ENCODE results near the gene SLC4A5. TPM values are rescaled to one million over a fixed set of nuclear protein-coding genes. Genes with fewer than 3 reads are reported as not detected.

SLC4A5 gene
- total RNA-seq, 2 donors from 2014 or later: 2.2 to 4.4 TPM

DNA sequence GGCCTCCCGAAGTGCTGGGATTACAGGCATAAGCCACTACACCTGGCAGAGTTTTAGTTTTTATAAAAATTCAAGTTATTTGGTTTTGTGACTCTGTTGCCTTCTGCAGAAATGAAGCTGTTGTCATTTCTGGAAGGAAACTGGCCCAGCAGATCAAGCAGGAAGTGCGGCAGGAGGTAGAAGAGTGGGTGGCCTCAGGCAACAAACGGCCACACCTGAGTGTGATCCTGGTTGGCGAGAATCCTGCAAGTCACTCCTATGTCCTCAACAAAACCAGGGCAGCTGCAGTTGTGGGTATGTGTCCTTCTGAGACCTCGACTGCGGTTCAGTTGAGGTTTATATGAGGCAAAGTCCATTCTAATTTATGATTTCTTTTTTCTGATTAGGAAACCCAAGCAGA, 137.6 kb downstream of the SLC4A5 start:
- peak; percentile 62 for ATAC-seq (replicated peaks)
- Mint-ChIP-seq H3K36me3 (ENCODE audit: low read depth) (peaks cover 100% of the 10 kb centered on the region), H3K4me1 (peaks cover 37% of the 10 kb centered on the region), H3K27me3 (no peaks in the 10 kb centered on the region), H3K9me3 (no peaks in the 10 kb centered on the region), H3K4me3 (peak overlapping the region; percentile 92), H3K27ac (peak overlapping the region; percentile 85)

DNA sequence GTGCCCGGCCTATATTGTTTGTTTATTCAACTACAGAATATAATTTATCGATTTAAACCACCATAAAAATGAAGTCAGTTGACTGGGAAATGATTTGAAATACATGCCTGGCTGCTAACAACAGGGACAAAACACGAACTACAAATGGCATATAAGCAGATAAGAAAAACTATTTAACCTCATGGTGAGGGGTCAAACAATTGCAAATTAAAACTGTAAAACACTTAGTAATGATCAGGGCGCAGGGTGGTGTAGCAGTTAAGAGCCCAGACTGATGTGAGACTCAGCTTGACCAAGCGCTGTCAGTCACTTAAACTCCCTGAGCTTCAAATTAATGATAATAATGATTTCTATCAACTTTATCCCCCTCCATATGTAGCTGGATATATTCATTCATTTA, 138.1 kb downstream of the SLC4A5 start:
- no peaks in the 10 kb centered on the region for H3K9me3 Mint-ChIP-seq
- H3K36me3 Mint-ChIP-seq (ENCODE audit: low read depth): peaks cover 100% of the 10 kb centered on the region
- peaks cover 37% of the 10 kb centered on the region for H3K4me1 Mint-ChIP-seq
- no peak for ATAC-seq (replicated peaks)
- peak overlapping the region; percentile 85 for H3K27ac Mint-ChIP-seq
- peak overlapping the region; percentile 92 for H3K4me3 Mint-ChIP-seq
- H3K27me3 Mint-ChIP-seq: no peaks in the 10 kb centered on the region

DNA sequence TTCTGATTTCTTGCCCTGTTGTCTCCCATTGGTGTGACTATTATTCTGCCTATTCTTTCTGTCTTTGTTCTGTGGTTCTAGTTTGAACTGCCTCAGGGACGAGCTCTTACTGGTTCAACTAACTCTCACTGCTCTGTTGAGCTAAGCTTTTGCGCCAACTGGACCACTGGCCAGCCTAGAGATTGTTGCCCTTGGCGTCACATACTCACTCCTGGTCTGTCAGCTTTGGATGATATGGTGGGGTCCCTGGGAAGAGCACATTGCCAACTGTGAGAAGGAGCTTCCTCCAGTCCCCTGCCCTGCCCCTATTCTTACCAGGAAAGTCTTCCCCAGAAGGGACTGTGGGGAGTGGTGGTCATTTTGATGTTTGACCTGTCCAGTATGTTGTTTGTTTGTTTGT, 138.8 kb downstream of the SLC4A5 start:
- Mint-ChIP-seq H3K27me3 (no peaks in the 10 kb centered on the region), H3K36me3 (ENCODE audit: low read depth) (peaks cover 100% of the 10 kb centered on the region), H3K4me3 (peak overlapping the region; percentile 92), H3K4me1 (peaks cover 37% of the 10 kb centered on the region), H3K27ac (peak overlapping the region; percentile 85), H3K9me3 (no peaks in the 10 kb centered on the region)
- ATAC-seq (replicated peaks): no peak

DNA sequence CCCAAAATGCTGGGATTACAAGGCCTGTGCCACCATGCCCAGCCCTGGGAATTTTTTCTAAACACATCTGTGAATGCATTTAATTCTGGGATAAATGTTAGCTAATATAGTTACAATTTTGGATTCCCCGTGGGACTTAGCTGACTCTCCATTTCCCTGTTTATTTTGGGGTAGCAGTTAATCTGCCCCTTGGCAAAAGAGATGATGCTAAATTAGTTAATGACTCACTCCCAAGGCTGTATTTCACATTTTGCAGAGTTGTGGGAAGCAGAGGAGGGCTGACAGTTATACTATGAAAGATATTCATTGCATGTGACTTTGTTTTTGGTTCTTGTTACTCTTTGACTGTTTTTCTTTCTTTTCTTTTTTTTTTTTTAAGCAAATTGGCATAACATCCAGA, 141.6 kb downstream of the SLC4A5 start:
- Mint-ChIP-seq H3K9me3 (no peaks in the 10 kb centered on the region), H3K4me1 (peaks cover 38% of the 10 kb centered on the region), H3K4me3 (peak overlapping the region; percentile 92), H3K27ac (peak overlapping the region; percentile 97), H3K27me3 (no peaks in the 10 kb centered on the region), H3K36me3 (ENCODE audit: low read depth) (peaks cover 84% of the 10 kb centered on the region)
- no peak for ATAC-seq (replicated peaks)

- Mint-ChIP-seq H3K4me3 (peak overlapping the region; percentile 92), H3K27me3 (no peaks in the 10 kb centered on the region), H3K27ac (peak overlapping the region; percentile 97), H3K4me1 (peaks cover 38% of the 10 kb centered on the region), H3K9me3 (no peaks in the 10 kb centered on the region), H3K36me3 (ENCODE audit: low read depth) (peaks cover 80% of the 10 kb centered on the region)
- no peak for ATAC-seq (replicated peaks)
Measured at GRCh38 chr2:74201196-74201595, 142.0 kb downstream of the SLC4A5 start.

- peak; percentile 11 for ATAC-seq (replicated peaks)
- peaks cover 67% of the 10 kb centered on the region for H3K36me3 Mint-ChIP-seq (ENCODE audit: low read depth)
Measured at GRCh38 chr2:74199871-74200305, 143.3 kb downstream of the SLC4A5 start.

GRCh38 chr2:74199275-74199701, 143.9 kb downstream of the SLC4A5 start:
- peaks cover 24% of the 10 kb centered on the region for H3K4me1 Mint-ChIP-seq
- peak overlapping the region; percentile 97 for H3K27ac Mint-ChIP-seq
- no peaks in the 10 kb centered on the region for H3K9me3 Mint-ChIP-seq
- ATAC-seq (replicated peaks): no peak
- peaks cover 61% of the 10 kb centered on the region for H3K36me3 Mint-ChIP-seq (ENCODE audit: low read depth)
- peak overlapping the region; percentile 92 for H3K4me3 Mint-ChIP-seq
- no peaks in the 10 kb centered on the region for H3K27me3 Mint-ChIP-seq

More at GRCh38 chr2:74199871-74200305, 143.3 kb downstream of the SLC4A5 start:
- Mint-ChIP-seq H3K4me3 (peak overlapping the region; percentile 92), H3K9me3 (no peaks in the 10 kb centered on the region), H3K4me1 (peaks cover 30% of the 10 kb centered on the region), H3K27me3 (no peaks in the 10 kb centered on the region), H3K27ac (peak overlapping the region; percentile 97)

- peak; percentile 92 for ATAC-seq (replicated peaks)
- Mint-ChIP-seq H3K27me3 (no peaks in the 10 kb centered on the region), H3K4me3 (peak within 1 kb of the TSS; percentile 92)
Measured at GRCh38 chr2:74198461-74199274, 144.5 kb downstream of the SLC4A5 start, which contains the start of gene MTHFD2. Gene MTHFD2 (plus strand): TSS chr2:74198615. CDS start chr2:74198642, 27 bp downstream.

DNA sequence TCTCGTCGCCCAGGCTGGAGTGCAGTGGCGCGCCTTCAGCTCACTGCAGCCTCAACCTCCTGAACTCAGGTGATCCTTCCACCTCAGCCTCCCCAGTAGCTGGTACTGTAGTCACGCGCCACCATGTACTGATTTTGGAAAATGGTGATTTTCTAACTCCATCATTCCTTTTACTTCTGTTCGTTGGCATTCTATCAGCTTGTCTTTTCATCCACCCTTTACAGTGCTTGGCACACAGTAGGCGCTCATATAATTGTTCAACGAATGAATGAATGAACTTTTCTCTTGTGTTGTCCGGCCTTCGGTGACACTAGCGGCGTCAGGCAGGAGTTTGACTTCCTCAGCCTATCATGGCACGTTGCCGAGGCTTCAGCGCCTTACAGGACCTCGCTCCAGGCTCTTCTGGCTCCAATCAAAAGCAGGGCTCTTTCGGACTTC, 145.2 kb downstream of the SLC4A5 start:
- Mint-ChIP-seq H3K27ac (peak overlapping the region; percentile 97), H3K27me3 (no peaks in the 10 kb centered on the region), H3K9me3 (no peaks in the 10 kb centered on the region), H3K4me1 (peaks cover 16% of the 10 kb centered on the region), H3K4me3 (peak overlapping the region; percentile 92), H3K36me3 (ENCODE audit: low read depth) (peaks cover 49% of the 10 kb centered on the region)
- ATAC-seq (replicated peaks): no peak

More at GRCh38 chr2:74198461-74199274, 144.5 kb downstream of the SLC4A5 start, which contains the start of gene MTHFD2:
- no peaks in the 10 kb centered on the region for H3K9me3 Mint-ChIP-seq
- peak within 1 kb of the TSS; percentile 97 for H3K27ac Mint-ChIP-seq
- peaks cover 55% of the 10 kb centered on the region for H3K36me3 Mint-ChIP-seq (ENCODE audit: low read depth)
- H3K4me1 Mint-ChIP-seq: peaks cover 20% of the 10 kb centered on the region

GRCh38 chr2:74197049-74197448, 146.2 kb downstream of the SLC4A5 start:
- no peak overlapping the region for H3K27ac Mint-ChIP-seq
- no peak for ATAC-seq (replicated peaks)
- H3K27me3 Mint-ChIP-seq: no peaks in the 10 kb centered on the region
- H3K9me3 Mint-ChIP-seq: no peaks in the 10 kb centered on the region
- H3K4me3 Mint-ChIP-seq: peak overlapping the region; percentile 92
- H3K4me1 Mint-ChIP-seq: peaks cover 16% of the 10 kb centered on the region
- H3K36me3 Mint-ChIP-seq (ENCODE audit: low read depth): peaks cover 39% of the 10 kb centered on the region

- Mint-ChIP-seq H3K9me3 (no peaks in the 10 kb centered on the region), H3K4me1 (peaks cover 8% of the 10 kb centered on the region), H3K4me3 (no peak overlapping the region), H3K27ac (no peak overlapping the region), H3K27me3 (peaks cover 3% of the 10 kb centered on the region), H3K36me3 (ENCODE audit: low read depth) (peaks cover 16% of the 10 kb centered on the region)
- no peak for ATAC-seq (replicated peaks)
Measured at GRCh38 chr2:74194799-74195198, 148.4 kb downstream of the SLC4A5 start.

GRCh38 chr2:74191596-74192380, 151.4 kb downstream of the SLC4A5 start:
- ATAC-seq (replicated peaks): no peak
- no peaks in the 10 kb centered on the region for H3K36me3 Mint-ChIP-seq (ENCODE audit: low read depth)
- peaks cover 3% of the 10 kb centered on the region for H3K27me3 Mint-ChIP-seq
- no peak overlapping the region for H3K27ac Mint-ChIP-seq
- no peaks in the 10 kb centered on the region for H3K4me1 Mint-ChIP-seq
- no peak overlapping the region for H3K4me3 Mint-ChIP-seq
- H3K9me3 Mint-ChIP-seq: no peaks in the 10 kb centered on the region

DNA sequence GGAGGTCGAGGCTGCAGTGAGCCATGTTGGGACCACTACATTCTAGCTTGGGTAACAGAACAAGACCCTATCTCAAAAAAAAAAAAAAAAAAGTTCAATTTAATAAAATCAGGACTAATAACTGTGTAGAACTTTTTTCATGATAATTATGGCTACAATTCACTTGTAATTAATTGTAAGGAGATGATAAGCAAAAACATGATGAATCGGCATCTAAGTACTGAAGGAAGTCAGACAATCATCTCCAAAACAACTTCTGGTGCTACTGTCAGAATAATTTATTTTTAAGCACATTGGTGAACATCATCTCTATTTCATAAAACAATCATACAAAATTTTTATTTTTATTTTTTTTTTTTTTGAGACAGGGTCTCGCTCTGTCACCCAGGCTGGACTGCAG, 154.5 kb downstream of the SLC4A5 start:
- Mint-ChIP-seq H3K9me3 (no peaks in the 10 kb centered on the region), H3K27me3 (peaks cover 3% of the 10 kb centered on the region), H3K4me1 (peaks cover 8% of the 10 kb centered on the region), H3K27ac (no peak overlapping the region), H3K36me3 (ENCODE audit: low read depth) (no peaks in the 10 kb centered on the region), H3K4me3 (no peak overlapping the region)
- ATAC-seq (replicated peaks): no peak

- no peak for ATAC-seq (replicated peaks)
- H3K4me1 Mint-ChIP-seq: peaks cover 8% of the 10 kb centered on the region
- H3K9me3 Mint-ChIP-seq: no peaks in the 10 kb centered on the region
- no peak overlapping the region for H3K27ac Mint-ChIP-seq
- no peaks in the 10 kb centered on the region for H3K36me3 Mint-ChIP-seq (ENCODE audit: low read depth)
- H3K27me3 Mint-ChIP-seq: peaks cover 3% of the 10 kb centered on the region
- no peak overlapping the region for H3K4me3 Mint-ChIP-seq
Measured at GRCh38 chr2:74188018-74188601, 155.1 kb downstream of the SLC4A5 start.
